ENCODE data around the gene PDZD4. TPM values are rescaled to one million over a fixed set of nuclear protein-coding genes. Genes with fewer than 3 reads are reported as not detected.

Gene PDZD4
- total RNA-seq, 2 experiments from 2014 or later = 0.80 to 1.1 TPM

DNA sequence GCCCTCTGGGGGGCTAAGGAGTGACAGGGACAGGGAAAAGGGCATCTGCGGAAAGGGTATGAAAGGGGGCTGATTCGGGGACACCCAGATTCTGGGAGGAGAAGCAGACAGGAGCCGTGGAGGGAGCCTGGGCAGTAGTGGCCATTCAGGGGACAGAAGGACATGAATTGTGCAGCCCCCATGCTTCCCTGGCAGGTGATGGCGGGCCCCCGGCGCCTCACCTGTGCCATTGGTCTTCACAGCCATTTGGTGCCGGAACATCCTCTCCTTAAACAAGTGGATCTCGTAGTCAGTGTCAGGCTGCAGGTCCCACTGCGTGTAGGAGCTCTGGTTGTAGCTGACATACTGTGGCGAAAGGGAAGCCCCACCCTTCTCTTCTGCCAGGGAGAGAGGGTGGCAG lies 33.8 kb upstream of the PDZD4 start:
- no peaks in the 10 kb centered on the region for H3K27me3 Mint-ChIP-seq
- H3K4me3 Mint-ChIP-seq = no peak overlapping the region
- DNase-seq (no peak), ATAC-seq (ENCODE audit: low read depth) (no peak)
- no peak overlapping the region for H3K27ac Mint-ChIP-seq
- POLR2A ChIA-PET = no interaction called here
- H3K36me3 Mint-ChIP-seq = no peaks in the 10 kb centered on the region
- no peaks in the 10 kb centered on the region for H3K4me1 Mint-ChIP-seq
- no peaks in the 10 kb centered on the region for H3K9me3 Mint-ChIP-seq

GRCh38 chrX:153863251-153863991 lies 33.1 kb upstream of the PDZD4 start:
- ATAC-seq (ENCODE audit: low read depth) = no peak
- POLR2A ChIA-PET = no interaction called here
- H3K4me1 Mint-ChIP-seq = no peaks in the 10 kb centered on the region

GRCh38 chrX:153862369-153863250 lies 32.3 kb upstream of the PDZD4 start:
- H3K27ac Mint-ChIP-seq = no peak overlapping the region
- POLR2A ChIA-PET = no interaction called here
- ATAC-seq (ENCODE audit: low read depth) = no peak
- no peaks in the 10 kb centered on the region for H3K36me3 Mint-ChIP-seq
- no peak for DNase-seq
- no peaks in the 10 kb centered on the region for H3K27me3 Mint-ChIP-seq
- peaks cover 2% of the 10 kb centered on the region for H3K4me1 Mint-ChIP-seq
- H3K9me3 Mint-ChIP-seq = no peaks in the 10 kb centered on the region
- H3K4me3 Mint-ChIP-seq = no peak overlapping the region

More at GRCh38 chrX:153863251-153863991, 33.1 kb upstream of the PDZD4 start:
- no peaks in the 10 kb centered on the region for H3K27me3 Mint-ChIP-seq
- no peak overlapping the region for H3K4me3 Mint-ChIP-seq
- H3K9me3 Mint-ChIP-seq = no peaks in the 10 kb centered on the region
- no peak overlapping the region for H3K27ac Mint-ChIP-seq
- no peak for DNase-seq
- no peaks in the 10 kb centered on the region for H3K36me3 Mint-ChIP-seq

DNA sequence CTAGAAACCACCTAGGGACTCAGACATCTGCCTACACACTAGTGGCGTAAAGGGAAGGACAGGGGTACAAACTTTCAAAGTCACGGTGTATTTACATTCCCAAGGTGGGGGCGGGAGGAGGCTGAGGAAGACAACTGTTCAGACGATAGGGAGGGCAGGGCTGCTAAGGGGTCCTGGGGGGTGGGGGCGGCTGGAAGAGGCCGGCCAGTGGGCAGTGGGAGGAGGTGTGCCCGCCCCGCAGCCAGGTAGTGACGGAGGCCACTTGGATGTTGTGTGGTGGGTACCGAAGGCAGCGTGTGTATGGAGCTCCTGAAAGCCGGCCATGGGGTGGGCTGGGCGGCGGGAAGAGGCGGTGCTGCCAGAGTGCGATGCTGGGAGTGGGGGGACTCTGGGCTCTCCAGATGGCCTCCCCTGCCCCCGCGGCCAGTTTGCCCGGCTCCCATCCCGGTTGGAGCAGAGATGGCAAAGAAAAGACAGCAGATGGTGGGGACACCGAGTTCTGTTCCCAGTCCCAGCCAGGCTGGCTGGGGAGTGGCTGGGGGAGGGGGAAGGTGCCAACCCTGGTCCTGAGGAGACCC lies 31.5 kb upstream of the PDZD4 start:
- Mint-ChIP-seq H3K9me3 (no peaks in the 10 kb centered on the region), H3K27ac (no peak overlapping the region), H3K27me3 (no peaks in the 10 kb centered on the region), H3K36me3 (no peaks in the 10 kb centered on the region), H3K4me3 (no peak overlapping the region), H3K4me1 (peaks cover 7% of the 10 kb centered on the region)
- DNase-seq = no peak
- ATAC-seq (ENCODE audit: low read depth) = no peak
- POLR2A ChIA-PET = no interaction called here

- POLR2A ChIA-PET = no interaction called here
- DNase-seq (no peak), ATAC-seq (ENCODE audit: low read depth) (no peak)
- Mint-ChIP-seq H3K4me3 (no peak overlapping the region), H3K27ac (no peak overlapping the region), H3K9me3 (no peaks in the 10 kb centered on the region), H3K36me3 (no peaks in the 10 kb centered on the region), H3K4me1 (peaks cover 7% of the 10 kb centered on the region), H3K27me3 (no peaks in the 10 kb centered on the region)
Observed at GRCh38 chrX:153861151-153861550, 30.8 kb upstream of the PDZD4 start.

DNA sequence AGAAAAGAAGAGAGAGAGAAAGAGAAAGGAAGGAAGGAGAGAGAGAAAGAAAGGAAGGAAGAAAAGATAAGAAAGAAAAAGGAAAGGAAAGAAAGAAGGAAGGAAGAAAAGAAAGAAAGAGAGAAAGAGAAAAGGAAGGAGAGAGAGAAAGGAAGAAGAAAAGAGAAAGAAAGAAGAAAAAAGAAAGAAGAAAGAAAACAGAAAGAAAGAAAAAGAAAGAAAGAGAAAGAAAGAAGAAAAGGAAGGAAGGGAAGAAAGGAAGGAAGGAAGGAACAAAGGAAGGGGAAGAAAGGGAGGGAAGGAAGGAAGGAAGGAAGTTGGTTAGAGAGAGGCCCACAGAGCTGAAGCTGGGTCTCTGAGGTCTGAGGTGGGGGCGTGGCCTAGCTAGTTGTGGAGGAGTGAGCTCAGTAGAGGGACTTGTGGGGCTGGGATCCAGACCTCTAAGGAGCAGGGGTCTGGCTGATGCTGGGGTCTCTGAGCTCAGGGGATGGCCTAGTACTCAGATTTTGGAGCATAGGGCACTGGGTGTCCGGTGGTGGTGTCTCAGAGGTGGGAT lies 27.1 kb upstream of the PDZD4 start:
- Mint-ChIP-seq H3K9me3 (no peaks in the 10 kb centered on the region), H3K36me3 (no peaks in the 10 kb centered on the region), H3K27me3 (peaks cover 9% of the 10 kb centered on the region), H3K4me3 (peak overlapping the region; percentile 22), H3K27ac (no peak overlapping the region), H3K4me1 (peaks cover 7% of the 10 kb centered on the region)
- DNase-seq (no peak), ATAC-seq (ENCODE audit: low read depth) (no peak)
- POLR2A ChIA-PET = no interaction called here

DNA sequence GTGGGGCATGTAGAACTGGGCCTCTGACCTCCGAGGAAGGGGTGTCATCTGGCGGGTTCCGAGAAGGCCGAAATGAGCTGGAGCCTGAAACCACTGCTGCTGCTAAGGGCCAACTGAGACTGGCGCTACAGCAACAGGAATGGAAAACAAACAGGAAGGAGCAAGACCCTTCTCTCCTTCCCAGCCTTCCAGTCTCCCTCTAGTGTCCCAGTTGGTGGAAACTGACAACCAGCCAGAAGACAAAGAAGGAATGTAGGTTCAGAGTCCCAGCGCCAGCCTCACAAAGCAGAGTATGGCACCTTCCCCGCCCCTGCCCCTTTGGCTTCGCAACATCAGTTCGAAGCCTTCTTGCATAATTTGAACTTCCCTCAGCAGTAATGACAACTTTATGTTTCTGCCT lies 24.4 kb upstream of the PDZD4 start:
- Mint-ChIP-seq H3K27ac (no peak overlapping the region), H3K4me3 (no peak overlapping the region), H3K27me3 (peaks cover 15% of the 10 kb centered on the region)

GRCh38 chrX:153853902-153854267 lies 23.5 kb upstream of the PDZD4 start:
- Mint-ChIP-seq H3K27me3 (peaks cover 15% of the 10 kb centered on the region), H3K9me3 (no peaks in the 10 kb centered on the region), H3K4me1 (peaks cover 7% of the 10 kb centered on the region), H3K36me3 (no peaks in the 10 kb centered on the region), H3K4me3 (no peak overlapping the region), H3K27ac (no peak overlapping the region)
- no peak for DNase-seq
- no peak for ATAC-seq (ENCODE audit: low read depth)
- POLR2A ChIA-PET = no interaction called here

More for the DNA sequence above, 24.4 kb upstream of the PDZD4 start:
- DNase-seq = no peak
- Mint-ChIP-seq H3K9me3 (no peaks in the 10 kb centered on the region), H3K36me3 (no peaks in the 10 kb centered on the region), H3K4me1 (peaks cover 7% of the 10 kb centered on the region)
- no peak for ATAC-seq (ENCODE audit: low read depth)
- POLR2A ChIA-PET = no interaction called here

GRCh38 chrX:153853180-153853901 lies 23.0 kb upstream of the PDZD4 start:
- Mint-ChIP-seq H3K27me3 (peaks cover 15% of the 10 kb centered on the region), H3K36me3 (no peaks in the 10 kb centered on the region), H3K27ac (no peak overlapping the region), H3K4me3 (no peak overlapping the region), H3K9me3 (no peaks in the 10 kb centered on the region), H3K4me1 (peaks cover 7% of the 10 kb centered on the region)
- DNase-seq = no peak
- ATAC-seq (ENCODE audit: low read depth) = no peak
- POLR2A ChIA-PET = no interaction called here

- no peaks in the 10 kb centered on the region for H3K36me3 Mint-ChIP-seq
- no peaks in the 10 kb centered on the region for H3K4me1 Mint-ChIP-seq
- H3K27me3 Mint-ChIP-seq = peaks cover 15% of the 10 kb centered on the region
- no peak overlapping the region for H3K27ac Mint-ChIP-seq
- H3K9me3 Mint-ChIP-seq = no peaks in the 10 kb centered on the region
- DNase-seq (no peak), ATAC-seq (ENCODE audit: low read depth) (no peak)
- H3K4me3 Mint-ChIP-seq = no peak overlapping the region
- POLR2A ChIA-PET = no interaction called here
Observed at GRCh38 chrX:153851981-153852380, 21.6 kb upstream of the PDZD4 start.

DNA sequence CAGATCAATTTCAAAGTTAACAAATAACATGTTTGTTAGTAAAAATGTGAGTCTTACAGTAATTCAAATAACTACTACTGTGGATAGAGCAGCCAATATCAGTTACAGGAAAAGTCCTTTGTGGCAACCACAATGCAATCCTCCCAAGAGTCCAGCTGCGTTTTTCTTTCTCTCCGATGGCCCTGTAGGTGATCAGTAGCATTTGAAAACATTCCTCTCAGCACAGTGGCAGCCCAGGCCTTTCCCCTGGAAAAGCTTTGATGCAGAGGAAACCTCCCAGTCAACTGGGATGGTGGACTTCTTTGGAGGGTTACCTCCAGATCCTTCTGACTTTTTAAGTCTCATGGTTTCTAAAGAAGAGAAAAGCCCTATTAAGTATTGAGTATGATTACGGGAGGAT lies 18.0 kb upstream of the PDZD4 start:
- POLR2A ChIA-PET = no interaction called here
- no peaks in the 10 kb centered on the region for H3K36me3 Mint-ChIP-seq
- H3K27ac Mint-ChIP-seq = no peak overlapping the region
- H3K27me3 Mint-ChIP-seq = peaks cover 23% of the 10 kb centered on the region
- no peaks in the 10 kb centered on the region for H3K4me1 Mint-ChIP-seq
- no peaks in the 10 kb centered on the region for H3K9me3 Mint-ChIP-seq
- H3K4me3 Mint-ChIP-seq = no peak overlapping the region
- no peak for ATAC-seq (ENCODE audit: low read depth)
- DNase-seq = no peak

DNA sequence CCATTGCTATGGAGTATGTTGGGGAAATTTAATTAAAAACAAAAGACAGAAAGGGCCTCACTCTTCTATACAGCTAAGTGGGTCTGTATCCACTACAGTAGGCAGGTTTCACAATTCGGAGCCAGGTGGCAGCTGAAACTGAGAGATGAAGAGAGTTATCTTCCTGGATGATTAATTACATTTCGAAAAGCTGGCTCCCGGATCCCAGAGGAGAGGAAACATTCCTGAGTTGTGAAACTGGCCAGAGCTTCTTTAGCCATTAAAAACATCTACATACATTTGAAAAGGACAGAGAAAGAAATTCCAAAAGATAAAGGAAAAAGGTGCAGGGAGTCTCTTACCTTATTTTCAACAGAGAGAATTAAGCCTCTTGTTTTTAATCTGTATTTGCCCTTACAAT lies 15.5 kb upstream of the PDZD4 start:
- Mint-ChIP-seq H3K4me3 (no peak overlapping the region), H3K4me1 (no peaks in the 10 kb centered on the region), H3K9me3 (no peaks in the 10 kb centered on the region), H3K27ac (no peak overlapping the region), H3K36me3 (no peaks in the 10 kb centered on the region), H3K27me3 (peaks cover 29% of the 10 kb centered on the region)
- POLR2A ChIA-PET = no interaction called here
- DNase-seq (no peak), ATAC-seq (ENCODE audit: low read depth) (no peak)

GRCh38 chrX:153845195-153845594 lies 14.9 kb upstream of the PDZD4 start:
- ATAC-seq (ENCODE audit: low read depth) (no peak), DNase-seq (no peak)
- Mint-ChIP-seq H3K36me3 (no peaks in the 10 kb centered on the region), H3K4me1 (no peaks in the 10 kb centered on the region), H3K4me3 (no peak overlapping the region), H3K27me3 (peaks cover 23% of the 10 kb centered on the region), H3K9me3 (no peaks in the 10 kb centered on the region), H3K27ac (no peak overlapping the region)
- POLR2A ChIA-PET = no interaction called here
